Measurements from ENCODE around the gene ELL2. TPM values are rescaled to one million over a fixed set of nuclear protein-coding genes. Genes with fewer than 3 reads are reported as not detected.

The ELL2 gene
- total and polyA plus RNA-seq, 9 of the 15 experiments (the other 6 are each of a cell fraction or from before 2014, with no cell fraction given), result 4.3 to 18.3 (median 14.5) TPM

GRCh38 chr5:95841914-95842812, 119.5 kb downstream of the ELL2 start (continued):
- TF ChIP-seq NR4A1 (CRISPR knock-in tag; IDR thresholded peaks at IDR 0.05) (no peak), NR4A1 (tag; IDR thresholded peaks at IDR 0.05) (no peak), NFE2L1 (tag; IDR thresholded peaks at IDR 0.05; ENCODE audit: borderline replicate concordance, low read depth) (peak; percentile 33; the same call in 1 of the 2 replicates), ZNF263 (CRISPR knock-in tag; IDR thresholded peaks at IDR 0.05; ENCODE audit: borderline replicate concordance) (no peak), USF2 (CRISPR knock-in tag; IDR thresholded peaks at IDR 0.05) (no peak), ZNF324 (CRISPR knock-in tag; IDR thresholded peaks at IDR 0.05) (no peak), ATF4 (CRISPR knock-in tag; IDR thresholded peaks at IDR 0.05) (peak; percentile 79), PRDM10 (IDR thresholded peaks at IDR 0.05; ENCODE audit: partially characterized antibody) (no peak), MAFG (tag; conservative IDR thresholded peaks at IDR 0.05) (peak; percentile 81), TFAM (CRISPR knock-in tag; conservative IDR thresholded peaks at IDR 0.05) (no peak), XRCC4 (IDR thresholded peaks at IDR 0.05; ENCODE audit: extremely low read depth, insufficient read depth, insufficient read length) (no peak), MAFK (IDR thresholded peaks at IDR 0.05; ENCODE audit: low read length) (peak; percentile 43; the same call in 1 of the 2 replicates), SFPQ (IDR thresholded peaks at IDR 0.05; ENCODE audit: low read depth, low read length) (no peak), MAFF (IDR thresholded peaks at IDR 0.05; ENCODE audit: low read length) (peak; percentile 43; the same call in 1 of the 2 replicates), E4F1 (CRISPR knock-in tag; IDR thresholded peaks at IDR 0.05; ENCODE audit: borderline replicate concordance) (no peak)

Data from K562 (cell line).